H54 (cell line): ENCODE measurements around the gene PDZRN3.
"Not testable (repeated sequence)": the region's sequence is repeated elsewhere in the genome, so short reads cannot be mapped to it uniquely, and the experiment has no call there.

Experiments used
- DNase-seq: peaks from one replicate; pipeline ENCODE4 v3.0.0; 2011; ENCODE audit warnings: low spot score, mixed read lengths; ENCODE audit not compliant: insufficient read length
- FAIRE-seq: peaks from 3 replicates; lab custom pipeline; 2011; peaks lifted over from hg19 to GRCh38; lab: Jason Lieb, UNC
- POLR2A ChIP-seq: IDR thresholded peaks from 2 replicates; pipeline ENCODE4 v1.6.1; 2011; ENCODE audit warnings: low read depth, mild to moderate bottlenecking, low read length

PDZRN3 gene

DNA sequence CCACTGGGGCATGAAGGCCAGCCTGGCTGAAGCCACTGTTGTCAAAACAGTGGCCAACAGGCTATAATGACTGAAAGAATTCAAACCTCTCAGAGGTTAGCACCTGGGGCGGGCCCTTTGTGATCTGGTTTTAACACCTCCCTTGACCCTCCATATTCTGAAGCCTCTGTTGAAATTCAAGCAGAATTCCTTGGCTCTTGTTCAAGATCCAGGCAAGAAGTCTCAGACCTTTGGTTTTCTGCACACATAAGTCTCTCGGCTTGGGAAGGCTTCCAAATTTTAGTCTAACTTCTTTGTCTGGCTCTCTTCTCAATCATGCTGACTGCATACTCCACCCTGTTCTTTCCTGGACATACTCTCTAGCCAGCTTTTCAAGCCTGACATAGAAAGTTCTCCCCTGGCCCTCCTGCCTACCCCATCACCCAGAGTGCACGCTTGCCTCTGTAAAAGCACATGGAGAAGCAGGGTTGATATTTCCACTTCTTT, 144.5 kb downstream of the PDZRN3 start:
- no peak for TF ChIP-seq POLR2A
- FAIRE-seq: no peak
- DNase-seq: no peak

DNA sequence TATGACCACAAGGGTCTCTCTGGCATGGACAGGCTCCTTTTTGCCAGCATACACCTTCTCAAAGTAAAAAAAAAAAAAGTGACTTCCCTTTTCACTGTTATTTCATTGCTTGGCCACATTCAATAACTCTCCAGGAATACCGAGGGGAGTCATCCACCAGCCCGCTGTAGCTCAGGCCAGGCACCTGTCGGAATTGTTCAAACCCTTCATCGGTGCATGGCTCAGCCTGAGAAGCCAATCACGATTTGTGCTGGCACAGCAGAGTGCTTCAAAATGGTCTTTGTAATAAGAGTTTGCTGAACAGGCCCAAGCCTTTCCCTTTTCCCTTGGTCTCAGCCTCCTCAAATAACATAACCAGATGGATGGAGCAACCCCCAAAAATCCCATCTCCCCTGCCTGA, 145.4 kb downstream of the PDZRN3 start:
- no peak for FAIRE-seq
- TF ChIP-seq POLR2A: no peak
- no peak for DNase-seq

DNA sequence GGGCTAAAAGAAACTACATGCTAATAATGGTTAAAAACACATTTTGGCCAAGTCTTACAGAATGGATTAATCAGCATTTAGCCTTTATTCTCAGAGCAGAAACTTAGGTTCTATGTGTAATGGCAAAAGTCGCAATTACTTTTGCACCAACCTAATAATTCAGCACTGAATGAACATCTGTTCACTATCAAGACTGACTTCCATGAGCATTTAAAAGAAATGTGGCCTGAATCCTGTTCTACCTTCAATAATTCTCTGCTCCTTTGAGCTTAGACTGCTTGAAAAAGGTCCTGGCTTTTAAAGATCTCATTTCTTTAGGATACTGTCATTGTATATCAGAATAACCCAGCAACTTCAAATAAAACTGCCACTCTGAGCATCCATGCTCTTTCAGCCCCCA, 145.9 kb downstream of the PDZRN3 start:
- no peak for TF ChIP-seq POLR2A
- DNase-seq: no peak
- no peak for FAIRE-seq

DNA sequence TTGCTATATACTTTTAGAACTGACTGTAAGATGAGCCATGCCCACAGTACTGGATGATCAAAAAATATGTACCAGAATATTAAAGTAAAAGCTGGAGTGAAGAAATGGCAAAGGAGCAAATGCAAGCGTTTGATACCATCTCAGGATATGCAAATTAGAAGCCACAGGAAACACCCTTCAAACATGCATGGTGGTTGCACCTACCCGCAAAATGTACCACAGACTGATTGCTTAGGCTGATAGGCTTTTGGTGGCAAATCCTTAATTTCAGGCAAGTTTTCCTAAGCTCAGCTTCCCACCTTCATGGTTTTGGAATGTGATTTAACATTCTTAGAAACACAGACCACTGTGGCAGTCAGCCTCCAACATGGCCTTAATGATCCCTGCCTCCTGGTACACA, 149.0 kb downstream of the PDZRN3 start:
- no peak for TF ChIP-seq POLR2A
- FAIRE-seq (no peak), DNase-seq (no peak)

DNA sequence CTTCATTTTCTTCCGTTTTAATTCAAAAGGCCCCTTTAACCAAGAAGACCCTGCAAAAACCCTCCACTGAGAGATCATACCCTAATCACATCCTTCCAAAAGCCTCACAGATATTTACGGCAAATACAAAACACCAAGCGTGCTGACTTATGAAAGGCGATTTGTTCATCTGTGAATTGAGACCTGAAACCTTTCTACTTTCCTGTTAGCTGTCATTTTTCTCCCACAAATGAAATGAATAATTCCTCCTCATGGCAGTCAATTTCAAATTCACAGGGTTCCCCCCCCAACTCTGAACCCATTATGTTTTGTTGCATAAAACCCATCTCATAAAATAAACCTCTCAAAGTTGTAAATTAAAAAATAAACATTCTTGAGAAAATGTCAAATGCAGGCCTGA, 149.6 kb downstream of the PDZRN3 start:
- FAIRE-seq: no peak
- no peak for TF ChIP-seq POLR2A
- DNase-seq: no peak

DNA sequence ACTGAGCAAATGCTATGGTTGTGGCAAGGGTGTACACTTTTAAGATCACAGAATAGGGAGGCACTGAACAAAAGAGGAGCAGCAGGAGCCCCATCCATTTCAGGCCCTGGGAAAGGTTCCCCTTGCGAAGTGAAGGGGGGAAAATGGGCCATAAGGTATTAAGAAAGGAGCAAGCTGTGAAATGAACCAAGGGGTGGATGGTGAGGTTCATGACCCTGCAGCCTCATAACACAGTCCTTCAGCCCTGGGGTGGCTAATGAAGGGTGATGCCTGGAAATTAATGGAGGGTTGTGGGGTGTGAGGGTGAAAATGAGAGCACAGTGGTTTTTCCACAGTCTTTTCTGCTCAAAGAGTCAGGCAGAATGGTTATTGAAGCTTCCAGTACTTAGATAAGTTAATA, 150.1 kb downstream of the PDZRN3 start:
- DNase-seq (no peak), FAIRE-seq (no peak)
- no peak for TF ChIP-seq POLR2A

DNA sequence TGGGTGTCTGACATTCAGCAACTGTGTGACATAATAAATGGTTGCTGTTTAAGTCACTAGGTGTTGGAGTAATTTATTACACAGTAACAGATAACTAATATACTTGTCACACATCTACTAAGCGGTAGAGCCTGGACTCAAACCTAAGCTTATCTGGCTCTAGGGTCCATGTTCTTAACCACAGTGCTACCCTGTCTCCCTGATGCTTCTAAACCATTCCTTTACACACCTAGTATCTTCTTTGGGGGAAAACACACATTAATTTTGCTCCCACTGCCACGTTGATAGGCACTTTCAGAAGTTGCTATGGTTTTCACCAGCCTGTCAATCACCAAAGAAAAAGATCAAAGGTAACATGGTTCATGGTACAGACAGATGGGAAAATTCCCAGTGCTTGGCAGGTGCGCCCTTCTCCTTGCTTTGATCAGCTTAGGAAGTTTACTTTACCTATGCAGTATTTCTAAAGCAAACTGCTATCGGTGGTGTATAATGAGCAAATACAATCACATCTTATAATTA, 150.8 kb downstream of the PDZRN3 start:
- no peak for DNase-seq
- FAIRE-seq: no peak
- TF ChIP-seq POLR2A: no peak

DNA sequence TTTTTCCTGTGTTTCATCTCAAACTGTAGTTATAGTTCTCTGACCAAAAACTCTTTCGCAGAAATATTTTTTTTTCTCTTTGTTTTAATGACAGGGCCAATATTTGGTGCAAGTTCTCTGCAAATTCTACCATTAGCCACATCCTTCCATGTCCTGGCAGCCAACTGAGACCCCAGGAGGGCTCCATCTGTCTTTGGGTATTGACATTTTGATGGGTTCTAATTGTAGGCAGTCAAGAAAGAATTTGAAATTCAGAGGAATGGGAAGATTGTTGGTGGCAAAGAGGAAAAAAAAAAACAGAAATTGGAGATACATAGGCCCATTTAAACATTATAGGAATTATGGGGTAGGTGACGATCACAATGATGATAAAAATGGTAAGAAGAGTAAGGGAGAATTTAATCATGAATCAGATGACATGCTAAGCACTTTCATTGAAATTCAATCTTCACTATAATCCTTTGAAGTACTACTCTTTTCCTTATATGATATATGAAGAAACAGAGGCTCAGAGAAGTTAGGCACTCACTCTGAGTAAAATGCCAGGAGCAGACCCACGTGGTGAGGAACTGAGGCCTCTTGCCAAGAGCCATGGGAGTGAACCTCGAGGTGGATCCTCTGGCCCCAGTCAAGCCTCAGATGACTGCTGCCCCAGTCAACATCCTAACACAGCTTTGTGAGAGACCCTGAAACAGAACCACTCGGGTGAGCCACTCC, 151.4 kb downstream of the PDZRN3 start:
- no peak for TF ChIP-seq POLR2A
- FAIRE-seq: no peak

DNA sequence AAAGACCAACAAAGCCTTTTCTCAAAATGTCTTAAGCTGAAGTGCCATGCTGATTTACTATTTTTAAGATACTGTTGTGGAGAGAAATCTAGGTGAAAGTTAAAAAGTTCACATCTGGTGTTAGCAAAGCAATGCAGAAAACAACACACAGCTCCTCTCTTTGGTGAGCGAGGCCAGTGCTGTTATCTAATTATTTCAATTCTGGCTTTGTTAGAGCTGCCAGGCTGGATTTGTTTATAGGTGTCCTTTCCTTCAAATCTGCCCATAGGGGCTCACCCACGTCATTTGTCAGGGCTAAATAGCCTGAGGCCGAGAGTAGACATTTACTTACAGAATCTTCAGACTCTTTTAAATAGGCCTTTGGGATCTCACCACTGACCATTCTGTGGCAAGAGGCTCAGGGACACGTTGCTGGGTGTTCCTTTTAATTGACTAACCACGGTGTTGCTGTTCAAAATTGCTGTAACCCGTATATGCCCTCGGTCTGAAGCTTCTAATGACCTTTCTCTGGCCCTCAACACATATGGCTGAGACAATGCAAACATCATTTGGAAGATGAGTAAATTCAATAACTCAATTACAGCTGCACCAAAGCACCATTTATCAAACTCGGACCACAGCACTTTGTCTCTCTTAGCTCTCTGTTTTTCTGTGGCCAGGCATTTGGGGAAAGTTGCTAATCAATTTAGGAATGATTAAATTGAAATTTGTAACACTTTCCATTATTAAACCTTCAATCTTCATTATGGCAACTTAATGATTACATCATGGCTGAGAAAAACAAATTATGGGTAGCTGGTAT, 152.6 kb downstream of the PDZRN3 start:
- no peak for TF ChIP-seq POLR2A
- FAIRE-seq (no peak), DNase-seq (no peak)

More for the DNA sequence above, 151.4 kb downstream of the PDZRN3 start:
- no peak for DNase-seq

DNA sequence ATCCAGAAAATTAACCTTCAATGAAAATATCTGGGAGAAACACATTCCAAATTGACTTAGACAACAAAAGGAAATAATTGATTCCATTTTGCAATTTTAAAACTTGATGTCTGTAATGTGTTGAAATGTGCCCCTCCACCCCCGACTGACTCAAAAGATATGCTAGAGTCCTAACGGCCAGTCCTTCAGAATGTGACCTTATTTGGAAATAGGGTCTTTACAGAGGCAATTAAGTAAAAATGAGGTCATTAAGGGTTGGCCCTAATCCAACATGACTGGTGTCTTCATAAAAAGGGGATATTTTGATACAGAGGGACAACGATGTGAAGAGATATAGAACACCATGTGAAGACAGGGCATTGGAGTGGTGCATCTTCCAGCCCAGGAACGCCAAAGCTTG, 153.9 kb downstream of the PDZRN3 start:
- DNase-seq (no peak), FAIRE-seq (no peak)
- TF ChIP-seq POLR2A: no peak

DNA sequence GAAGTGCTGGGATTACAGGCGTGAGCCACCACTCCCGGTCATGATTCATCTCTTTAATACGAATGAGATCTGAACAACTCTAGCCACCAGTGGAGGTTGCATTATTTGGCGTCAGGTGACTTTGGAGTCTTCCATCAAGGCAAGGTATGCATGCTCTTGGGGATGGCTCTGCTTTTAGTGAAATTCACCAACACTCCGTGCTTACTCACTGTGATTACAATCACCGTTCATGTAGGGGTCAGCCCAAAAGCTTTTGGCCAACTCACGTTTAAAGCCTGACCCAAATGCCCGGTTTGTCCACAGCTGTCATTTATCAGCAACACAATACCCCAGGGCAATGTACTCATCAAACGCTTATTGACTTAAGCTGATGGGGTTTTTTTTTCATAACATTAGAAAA, 155.4 kb downstream of the PDZRN3 start:
- no peak for TF ChIP-seq POLR2A
- DNase-seq: no peak
- no peak for FAIRE-seq

DNA sequence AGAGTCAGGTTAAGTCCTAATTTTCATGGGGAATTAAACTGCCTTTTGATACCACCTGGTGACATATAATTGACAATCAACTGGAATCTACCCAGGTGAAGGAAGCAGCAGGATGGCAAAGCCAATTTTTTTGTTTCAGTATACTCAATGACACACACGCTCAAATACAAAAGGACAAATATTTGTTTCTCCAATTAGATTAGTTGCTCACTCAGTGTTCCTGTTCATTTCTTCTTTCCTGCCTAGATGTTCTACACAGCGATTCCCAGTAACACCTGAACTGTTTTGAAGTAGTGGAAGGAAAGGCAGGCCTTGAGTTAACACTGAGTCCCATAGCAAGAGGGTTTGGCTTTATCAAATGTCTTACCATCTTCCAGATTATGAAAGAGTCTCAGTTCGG, 157.5 kb downstream of the PDZRN3 start:
- no peak for DNase-seq
- FAIRE-seq: no peak
- TF ChIP-seq POLR2A: no peak

DNA sequence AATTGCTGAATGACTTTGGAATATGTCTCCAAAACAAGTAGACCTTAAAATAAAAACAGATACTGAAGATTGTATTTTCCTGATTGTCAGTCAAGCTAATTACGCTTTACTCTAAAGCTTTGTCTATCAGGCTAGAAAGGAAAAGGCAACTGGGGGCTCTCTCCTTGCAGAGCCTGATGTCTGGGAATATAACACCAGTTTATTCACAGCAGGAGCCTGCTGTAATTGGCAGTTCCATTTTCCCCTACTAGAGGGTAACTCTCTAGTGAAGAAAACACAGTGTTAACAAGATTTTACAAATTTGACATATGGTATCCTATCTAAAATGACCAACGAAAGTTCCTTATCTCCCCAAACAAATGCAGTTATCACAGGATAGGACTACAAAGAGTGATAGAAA, 158.8 kb downstream of the PDZRN3 start:
- DNase-seq (no peak), FAIRE-seq (no peak)
- TF ChIP-seq POLR2A: no peak

DNA sequence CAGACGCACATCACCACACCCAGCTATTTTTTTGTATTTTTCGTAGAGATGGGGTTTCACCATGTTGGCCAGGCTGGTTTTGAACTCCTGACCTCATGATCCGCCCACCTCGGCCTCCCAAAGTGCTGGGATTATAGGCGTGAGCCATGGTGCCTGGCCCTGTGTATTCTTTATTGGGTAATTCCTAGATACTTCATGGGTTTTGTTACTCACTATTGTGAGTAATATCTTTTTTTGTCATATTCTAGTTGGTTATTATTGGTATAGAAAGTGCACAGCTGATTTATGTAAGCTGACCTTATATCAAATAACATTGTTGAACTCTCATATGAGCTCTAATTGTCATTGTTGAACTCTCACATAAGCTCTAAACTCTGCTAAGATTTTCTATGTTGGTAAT, 160.6 kb downstream of the PDZRN3 start:
- DNase-seq, FAIRE-seq: not testable (repeated sequence)
